Osteocyte (in vitro differentiated cells): ENCODE results near the gene KCNIP4. TPM values are rescaled to one million over a fixed set of nuclear protein-coding genes. Genes with fewer than 3 reads are reported as not detected.
"Not testable (repeated sequence)": the region's sequence is repeated elsewhere in the genome, so short reads cannot be mapped to it uniquely, and the experiment has no call there.

Source experiments
- DNase-seq: peaks from one replicate; pipeline ENCODE4 v3.0.0; 2021; ENCODE audit warnings: mixed read lengths; ENCODE audit not compliant: unreplicated experiment; ENCODE audit errors: extremely low spot score
- H3K27ac Mint-ChIP-seq: one replicate; pipeline ENCODE4 v1.8.0; 2021; ENCODE audit warnings: mild to moderate bottlenecking, mixed read lengths; ENCODE audit not compliant: unreplicated experiment
- H3K27me3 Mint-ChIP-seq: one replicate; pipeline ENCODE4 v1.8.0; 2021; ENCODE audit warnings: mixed read lengths; ENCODE audit not compliant: unreplicated experiment
- H3K36me3 Mint-ChIP-seq: one replicate; pipeline ENCODE4 v1.8.0; 2021; ENCODE audit warnings: mixed read lengths; ENCODE audit not compliant: unreplicated experiment
- H3K4me1 Mint-ChIP-seq: one replicate; pipeline ENCODE4 v1.8.0; 2021; ENCODE audit warnings: mixed read lengths; ENCODE audit not compliant: unreplicated experiment
- H3K4me3 Mint-ChIP-seq: one replicate; pipeline ENCODE4 v1.8.0; 2021; ENCODE audit warnings: mild to moderate bottlenecking, moderate library complexity, mixed read lengths; ENCODE audit not compliant: unreplicated experiment
- H3K9me3 Mint-ChIP-seq: one replicate; pipeline ENCODE4 v1.8.0; 2021; ENCODE audit warnings: mixed read lengths; ENCODE audit not compliant: unreplicated experiment
- CTCF ChIP-seq: fragments of 200-600 bp; sonication (generic); IDR thresholded peaks from 2 replicates; pipeline ENCODE4 v1.5.0; 2021; ENCODE audit warnings: antibody characterized with exemption, mild to moderate bottlenecking, moderate library complexity
- long read RNA-seq: library from polyadenylated mRNA; unstranded; transcript quantifications from one replicate; pipeline ENCODE4 v2.0.0, GENCODE V29; 2021
- total RNA-seq: library from RNA; stranded (reverse); gene quantifications from 2 replicates; pipeline ENCODE4 v1.2.1, GENCODE V29; 2021

Gene KCNIP4
- 0.24 and 0.55 TPM in 2 replicates for total RNA-seq
- long read RNA-seq, partial matches to known transcripts, result 1 of 5 reads
- long read RNA-seq, other reads (novel, unspliced or antisense), result 4 of 5 reads

- TF ChIP-seq CTCF, result peak; percentile 22
- H3K36me3 Mint-ChIP-seq, result no peaks in the 10 kb centered on the region
- H3K27ac Mint-ChIP-seq, result no peak within 1 kb of the TSS
- no peaks in the 10 kb centered on the region for H3K9me3 Mint-ChIP-seq
- H3K27me3 Mint-ChIP-seq, result peaks cover 69% of the 10 kb centered on the region
- H3K4me3 Mint-ChIP-seq, result peak within 1 kb of the TSS; percentile 71
- H3K4me1 Mint-ChIP-seq, result peaks cover 7% of the 10 kb centered on the region
- DNase-seq, result peak; percentile 83
Measured at GRCh38 chr4:21948347-21949072, at the start of gene KCNIP4. Gene KCNIP4, minus strand, starts transcription at chr4:21948772.

- Mint-ChIP-seq H3K4me1 (peaks cover 14% of the 10 kb centered on the region), H3K9me3 (peaks cover 15% of the 10 kb centered on the region)
- DNase-seq, H3K36me3 Mint-ChIP-seq, H3K27ac Mint-ChIP-seq, H3K27me3 Mint-ChIP-seq, H3K4me3 Mint-ChIP-seq: not testable (repeated sequence)
Measured at GRCh38 chr4:21996618-21997017, 48.0 kb upstream of the KCNIP4 start.

GRCh38 chr4:21992330-21992729 lies 43.8 kb upstream of the KCNIP4 start:
- H3K27me3 Mint-ChIP-seq, result no peaks in the 10 kb centered on the region
- H3K4me3 Mint-ChIP-seq, result no peak overlapping the region
- no peaks in the 10 kb centered on the region for H3K36me3 Mint-ChIP-seq
- no peak for TF ChIP-seq CTCF
- no peak for DNase-seq
- peak overlapping the region; percentile 56 for H3K27ac Mint-ChIP-seq
- peaks cover 6% of the 10 kb centered on the region for H3K9me3 Mint-ChIP-seq
- peaks cover 17% of the 10 kb centered on the region for H3K4me1 Mint-ChIP-seq

GRCh38 chr4:21991562-21991961 lies 43.0 kb upstream of the KCNIP4 start:
- Mint-ChIP-seq H3K9me3 (peaks cover 6% of the 10 kb centered on the region), H3K4me1 (peaks cover 17% of the 10 kb centered on the region), H3K4me3 (no peak overlapping the region), H3K36me3 (no peaks in the 10 kb centered on the region), H3K27ac (no peak overlapping the region), H3K27me3 (no peaks in the 10 kb centered on the region)
- no peak for TF ChIP-seq CTCF
- no peak for DNase-seq

- no peaks in the 10 kb centered on the region for H3K27me3 Mint-ChIP-seq
- H3K36me3 Mint-ChIP-seq, result no peaks in the 10 kb centered on the region
- no peak overlapping the region for H3K27ac Mint-ChIP-seq
- H3K4me3 Mint-ChIP-seq, result no peak overlapping the region
- DNase-seq, result no peak
- H3K4me1 Mint-ChIP-seq, result peaks cover 17% of the 10 kb centered on the region
- H3K9me3 Mint-ChIP-seq, result peaks cover 6% of the 10 kb centered on the region
- TF ChIP-seq CTCF, result no peak
Measured at GRCh38 chr4:21991050-21991449, 42.5 kb upstream of the KCNIP4 start.
